Measurements from ENCODE around the gene ZNF263.
"Not testable (repeated sequence)": the region's sequence is repeated elsewhere in the genome, so short reads cannot be mapped to it uniquely, and the experiment has no call there.

The ZNF263 gene

DNA sequence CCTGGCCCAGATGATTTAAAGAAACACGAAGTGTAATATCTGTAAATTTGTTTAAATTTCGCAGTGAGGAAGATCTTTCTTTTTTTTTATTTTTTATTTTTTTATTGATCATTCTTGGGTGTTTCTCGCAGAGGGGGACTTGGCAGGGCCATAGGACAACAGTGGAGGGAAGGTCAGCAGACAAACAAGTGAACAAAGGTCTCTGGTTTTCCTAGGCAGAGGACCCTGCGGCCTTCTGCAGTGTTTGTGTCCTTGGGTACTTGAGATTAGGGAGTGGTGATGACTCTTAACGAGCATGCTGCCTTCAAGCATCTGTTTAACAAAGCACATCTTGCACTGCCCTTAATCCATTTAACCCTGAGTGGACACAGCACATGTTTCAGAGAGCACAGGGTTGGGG lies 12.6 kb upstream of the ZNF263 start:
- DNase-seq = not testable (repeated sequence)

DNA sequence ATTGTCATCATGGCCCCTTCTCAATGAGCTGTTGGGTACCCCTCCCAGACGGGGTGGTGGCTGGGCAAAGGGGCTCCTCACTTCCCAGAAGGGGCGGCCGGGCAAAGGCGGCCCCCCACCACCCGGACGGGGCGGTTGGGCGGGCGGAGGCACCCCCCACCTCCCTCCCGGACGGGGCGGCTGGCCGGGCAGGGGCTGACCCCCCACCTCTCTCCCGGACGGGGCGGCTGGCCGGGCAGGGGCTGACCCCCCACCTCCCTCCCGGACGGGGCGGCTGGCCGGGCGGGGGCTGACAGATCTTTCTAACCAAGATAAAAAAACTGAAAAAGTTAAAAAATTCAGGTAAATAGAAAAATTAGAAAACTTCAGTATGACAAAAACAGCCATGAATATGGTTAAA lies 12.0 kb upstream of the ZNF263 start:
- DNase-seq = not testable (repeated sequence)

DNA sequence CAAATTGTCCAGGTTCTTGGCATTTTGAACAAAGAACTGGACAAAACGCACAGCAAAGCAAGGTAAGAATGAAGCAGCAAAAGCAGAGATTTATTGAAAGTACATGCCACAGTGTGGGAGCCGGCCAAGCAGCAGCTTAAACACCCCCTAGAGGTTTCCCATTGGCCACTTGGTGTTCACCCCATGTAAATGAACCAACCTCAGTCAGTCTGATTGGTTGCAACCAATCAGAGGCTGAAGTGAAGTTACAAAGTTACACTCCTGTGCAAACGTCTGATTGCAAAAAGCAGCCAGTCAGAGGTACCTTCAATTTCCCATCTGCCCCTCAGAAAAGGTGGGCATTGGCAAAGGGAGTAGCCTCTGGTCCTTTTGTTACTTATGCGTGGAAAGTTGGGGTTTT lies 8.8 kb upstream of the ZNF263 start:
- no peak for DNase-seq

DNA sequence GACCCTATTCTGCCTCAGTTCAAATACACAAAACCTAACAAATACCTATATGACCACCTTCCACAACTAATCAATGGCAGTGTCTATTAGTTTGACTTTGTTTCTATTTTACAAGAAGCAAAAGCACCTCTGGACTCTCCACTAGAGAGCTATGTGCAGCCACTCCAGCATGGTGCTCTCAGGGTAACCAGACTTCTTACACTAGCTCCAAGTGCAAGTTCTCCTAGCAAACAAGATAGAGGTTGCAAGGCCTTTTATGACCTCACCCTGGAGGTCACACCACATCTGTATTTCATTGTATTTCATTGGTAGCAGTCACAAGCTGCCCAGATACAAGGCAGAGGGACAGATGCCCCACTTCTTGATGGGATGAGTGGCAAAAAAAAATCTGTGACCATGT lies 8.3 kb upstream of the ZNF263 start:
- no peak for DNase-seq

DNA sequence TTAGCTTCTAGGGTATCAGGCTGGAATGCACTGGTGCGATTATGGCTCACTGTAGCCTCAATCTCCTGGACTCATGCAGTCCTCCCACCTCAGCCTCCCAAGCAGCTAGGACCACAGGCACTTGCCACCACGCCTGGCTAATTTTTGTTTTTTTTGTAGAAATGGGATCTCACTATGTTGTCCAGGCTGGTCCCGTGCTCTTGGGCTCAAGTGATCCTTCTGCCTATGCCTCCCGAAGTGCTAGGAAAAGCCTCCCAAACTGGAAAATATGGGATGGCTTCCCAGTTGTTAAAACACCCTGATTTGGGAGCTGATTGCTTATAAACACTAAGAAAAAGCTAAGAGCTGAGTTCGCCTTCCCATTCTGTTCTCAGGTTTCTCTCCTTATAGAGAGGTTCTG lies 6.6 kb upstream of the ZNF263 start:
- DNase-seq = no peak

DNA sequence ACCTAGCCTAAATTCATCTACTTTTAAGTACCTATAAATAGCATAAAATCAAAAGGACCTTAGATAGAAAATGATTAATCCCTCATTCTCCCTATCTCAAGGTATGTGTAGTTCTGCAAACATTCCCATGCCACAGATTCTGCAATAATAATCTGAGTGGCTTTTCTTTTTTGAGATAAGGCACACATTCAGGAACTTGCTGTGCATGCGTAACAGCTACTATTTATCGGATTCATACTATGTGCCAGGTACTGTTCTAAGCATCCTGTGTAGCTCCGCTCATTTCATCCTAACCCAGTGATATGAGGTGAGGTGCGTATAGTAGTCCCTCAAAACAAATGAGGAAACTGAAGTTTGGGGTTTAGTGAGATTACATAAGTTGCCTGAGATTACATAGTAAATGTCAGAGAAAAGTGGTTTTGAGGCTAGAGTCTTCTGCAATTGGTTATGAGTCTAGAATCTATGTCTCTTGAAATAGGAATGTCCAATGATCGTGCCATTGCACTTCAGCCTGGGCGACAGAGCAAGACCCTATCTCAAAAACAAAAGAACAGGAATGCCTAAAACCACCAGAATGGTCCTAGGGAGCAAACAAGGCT lies 2.0 kb upstream of the ZNF263 start:
- no peak for DNase-seq

DNA sequence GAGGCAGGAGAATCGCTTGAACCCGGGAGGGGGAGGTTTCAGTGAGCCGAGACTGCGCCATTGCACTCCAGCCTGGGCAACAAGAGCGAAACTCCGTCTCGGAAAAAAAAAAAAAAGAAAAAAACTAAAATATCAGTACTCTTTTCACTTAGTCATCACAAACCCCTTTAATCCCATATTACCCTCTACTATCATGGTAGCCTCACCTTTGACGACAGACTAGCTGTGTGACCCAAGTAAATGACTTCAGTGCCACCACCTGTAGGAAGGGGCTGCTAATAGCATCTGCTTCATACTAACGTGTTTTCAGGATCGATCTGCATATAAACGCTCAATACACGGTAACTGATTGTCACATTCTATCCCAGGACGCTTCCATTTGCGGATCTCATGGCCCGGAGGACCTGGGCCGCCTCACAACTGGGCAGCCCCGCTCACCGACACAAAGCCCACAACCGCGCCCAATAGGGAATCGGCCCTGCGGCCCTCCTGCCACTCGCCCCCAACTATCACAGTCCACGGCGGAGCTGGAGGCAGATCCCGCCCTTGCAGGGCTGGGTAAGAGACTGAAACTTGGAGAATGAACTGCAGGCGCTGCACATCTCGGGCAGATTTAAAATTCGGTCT lies 1.1 kb upstream of the ZNF263 start:
- DNase-seq = peak; percentile 53

DNA sequence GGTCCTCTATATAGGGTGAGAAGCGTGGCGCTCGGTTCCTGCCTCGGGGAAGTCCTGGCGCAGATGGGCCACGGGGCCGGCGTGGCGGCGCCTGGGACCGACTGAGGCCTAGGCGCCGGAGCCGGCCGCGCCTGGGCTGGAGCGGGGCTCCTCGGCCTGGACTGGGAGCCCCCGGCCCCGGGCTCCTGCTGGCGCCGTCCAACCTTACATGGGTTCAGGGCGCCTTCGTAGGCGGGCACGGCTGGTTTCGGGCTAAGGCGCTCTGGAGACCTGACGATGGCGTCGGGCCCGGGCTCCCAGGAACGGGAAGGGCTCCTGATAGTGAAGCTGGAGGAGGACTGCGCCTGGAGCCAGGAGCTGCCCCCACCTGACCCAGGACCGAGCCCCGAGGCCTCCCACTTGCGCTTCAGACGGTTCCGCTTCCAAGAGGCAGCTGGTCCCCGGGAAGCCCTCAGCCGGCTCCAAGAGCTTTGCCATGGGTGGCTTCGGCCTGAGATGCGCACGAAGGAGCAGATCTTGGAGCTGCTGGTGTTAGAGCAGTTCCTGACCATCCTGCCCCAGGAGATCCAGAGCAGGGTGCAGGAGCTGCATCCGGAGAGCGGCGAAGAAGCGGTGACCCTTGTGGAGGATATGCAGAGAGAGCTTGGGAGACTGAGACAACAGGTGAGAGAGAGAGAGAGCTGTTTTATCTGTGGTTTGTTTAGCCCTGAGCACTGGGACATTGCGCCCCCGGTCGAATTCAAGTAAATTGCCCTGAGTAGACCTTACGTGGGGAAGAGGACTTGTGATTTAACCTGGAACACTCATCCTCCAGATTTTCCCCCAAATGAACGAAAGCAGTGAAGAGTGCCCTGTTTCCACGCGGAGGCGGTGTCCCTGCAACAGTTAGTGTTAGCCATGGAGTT lies 504 bp downstream of the ZNF263 start:
- DNase-seq = no peak

DNA sequence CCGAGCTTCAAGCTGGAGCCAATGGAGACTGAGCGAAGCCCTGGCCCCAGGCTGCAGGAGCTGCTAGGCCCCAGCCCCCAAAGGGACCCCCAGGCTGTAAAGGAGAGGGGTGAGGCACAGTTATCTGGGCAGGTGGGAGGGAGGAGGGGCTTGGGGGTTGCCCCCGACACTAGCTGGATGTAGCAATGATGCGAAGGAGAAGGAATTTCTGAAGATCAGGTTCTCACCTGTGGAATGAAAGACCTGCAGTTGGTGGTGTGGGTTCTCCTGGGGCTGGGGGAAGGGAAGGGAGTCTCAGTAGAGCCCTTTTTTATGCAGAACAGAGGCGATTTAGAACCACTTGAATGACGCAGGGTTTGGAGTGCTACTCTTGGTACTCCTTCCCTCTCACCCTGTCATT lies 1.8 kb downstream of the ZNF263 start:
- no peak for DNase-seq

DNA sequence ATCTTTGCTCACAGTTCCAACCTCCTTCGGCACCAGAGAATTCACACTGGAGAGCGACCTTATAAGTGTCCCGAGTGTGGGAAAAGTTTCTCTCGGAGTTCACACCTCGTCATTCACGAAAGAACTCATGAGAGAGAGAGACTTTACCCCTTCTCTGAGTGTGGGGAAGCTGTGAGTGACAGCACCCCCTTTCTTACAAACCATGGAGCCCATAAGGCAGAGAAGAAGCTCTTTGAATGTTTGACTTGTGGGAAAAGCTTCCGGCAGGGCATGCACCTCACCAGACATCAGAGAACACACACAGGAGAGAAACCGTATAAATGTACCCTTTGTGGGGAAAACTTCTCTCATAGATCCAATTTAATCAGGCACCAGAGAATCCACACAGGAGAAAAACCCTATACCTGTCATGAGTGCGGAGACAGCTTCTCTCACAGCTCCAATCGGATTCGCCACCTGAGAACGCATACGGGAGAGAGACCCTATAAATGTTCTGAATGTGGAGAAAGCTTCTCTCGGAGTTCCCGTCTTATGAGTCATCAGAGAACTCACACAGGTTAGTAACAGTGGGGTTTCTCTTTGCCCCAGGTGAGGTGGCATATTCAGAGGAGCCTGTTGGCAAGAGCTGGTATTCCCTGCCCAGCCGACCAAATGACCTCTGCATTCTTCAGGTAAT lies 6.8 kb downstream of the ZNF263 start:
- DNase-seq = no peak

DNA sequence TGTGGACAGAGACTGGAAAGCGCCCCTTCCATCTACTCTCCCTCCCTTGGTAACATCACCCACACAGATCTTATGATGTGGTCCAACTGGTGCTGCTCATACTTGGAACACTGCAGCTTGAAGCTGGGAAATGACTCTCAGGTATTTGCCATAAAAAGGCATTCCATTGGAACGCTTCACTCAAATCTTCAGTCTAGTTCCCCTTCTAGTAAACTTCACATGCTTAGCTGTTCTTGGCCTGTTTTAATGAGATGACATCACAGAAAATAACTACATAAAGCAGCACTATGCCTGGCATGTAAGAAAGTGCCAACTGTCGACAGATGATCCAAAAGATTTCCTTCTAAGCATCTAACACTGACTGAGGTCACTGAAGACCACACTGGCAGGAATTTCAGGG lies 9.3 kb downstream of the ZNF263 start:
- no peak for DNase-seq

DNA sequence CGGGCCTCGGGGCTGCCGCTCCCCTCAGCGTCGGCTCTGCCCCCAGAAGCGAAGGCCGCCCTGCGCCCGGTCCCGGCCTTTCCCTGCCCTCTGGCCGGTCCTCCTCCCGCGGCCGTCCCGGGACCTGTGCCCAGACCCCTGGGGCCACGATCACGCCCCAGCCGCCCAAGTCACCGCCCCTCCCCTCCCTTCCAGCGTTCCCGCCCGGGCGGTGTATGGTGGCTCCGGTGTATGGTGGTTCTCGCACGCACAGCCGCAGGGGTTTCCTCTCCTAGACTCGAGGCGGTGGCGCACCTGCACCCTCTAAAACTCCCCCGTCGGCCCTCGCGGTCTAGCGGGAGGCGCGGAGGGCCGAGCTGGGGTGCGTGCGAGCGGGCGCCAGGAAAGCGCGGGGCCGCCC lies 11.9 kb downstream of the ZNF263 start:
- DNase-seq = no peak

DNA sequence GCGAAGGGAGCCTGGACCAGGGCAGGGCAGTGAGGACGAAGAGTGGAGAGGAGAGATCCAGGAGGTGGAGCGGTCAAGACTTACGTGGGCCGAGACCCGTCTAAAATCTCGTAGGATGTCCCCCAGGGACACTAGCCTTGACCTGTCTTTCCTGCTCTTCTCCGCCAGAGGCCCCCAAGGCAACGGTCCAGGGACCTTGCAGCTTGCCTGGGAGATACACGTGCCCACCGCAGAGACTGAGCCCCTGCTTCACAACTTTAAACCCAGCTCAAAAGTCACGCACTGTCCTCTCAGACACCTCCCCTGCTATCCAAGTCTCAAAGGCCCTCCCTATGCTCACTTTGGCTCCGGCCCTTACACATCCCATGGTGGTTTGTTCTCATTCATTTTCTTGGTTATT lies 12.5 kb downstream of the ZNF263 start:
- DNase-seq = no peak

DNA sequence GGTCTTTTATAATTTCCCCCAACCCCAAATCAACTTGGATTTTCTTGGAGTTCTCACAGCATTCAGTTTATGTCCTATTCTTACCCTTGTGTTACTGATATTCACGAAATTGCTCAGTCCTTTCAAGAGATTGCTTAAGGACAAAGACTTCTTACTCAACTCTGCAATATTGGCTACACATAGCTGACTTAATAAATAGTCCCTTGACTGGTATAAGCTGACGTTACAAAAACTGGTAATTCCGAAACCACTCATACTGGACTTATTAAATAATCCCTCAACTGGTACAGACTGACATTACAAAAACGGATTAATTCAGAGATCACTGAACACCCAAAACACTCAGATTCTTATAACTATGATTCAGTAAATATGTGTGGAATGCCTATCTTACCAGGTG lies 21.1 kb downstream of the ZNF263 start:
- no peak for DNase-seq

DNA sequence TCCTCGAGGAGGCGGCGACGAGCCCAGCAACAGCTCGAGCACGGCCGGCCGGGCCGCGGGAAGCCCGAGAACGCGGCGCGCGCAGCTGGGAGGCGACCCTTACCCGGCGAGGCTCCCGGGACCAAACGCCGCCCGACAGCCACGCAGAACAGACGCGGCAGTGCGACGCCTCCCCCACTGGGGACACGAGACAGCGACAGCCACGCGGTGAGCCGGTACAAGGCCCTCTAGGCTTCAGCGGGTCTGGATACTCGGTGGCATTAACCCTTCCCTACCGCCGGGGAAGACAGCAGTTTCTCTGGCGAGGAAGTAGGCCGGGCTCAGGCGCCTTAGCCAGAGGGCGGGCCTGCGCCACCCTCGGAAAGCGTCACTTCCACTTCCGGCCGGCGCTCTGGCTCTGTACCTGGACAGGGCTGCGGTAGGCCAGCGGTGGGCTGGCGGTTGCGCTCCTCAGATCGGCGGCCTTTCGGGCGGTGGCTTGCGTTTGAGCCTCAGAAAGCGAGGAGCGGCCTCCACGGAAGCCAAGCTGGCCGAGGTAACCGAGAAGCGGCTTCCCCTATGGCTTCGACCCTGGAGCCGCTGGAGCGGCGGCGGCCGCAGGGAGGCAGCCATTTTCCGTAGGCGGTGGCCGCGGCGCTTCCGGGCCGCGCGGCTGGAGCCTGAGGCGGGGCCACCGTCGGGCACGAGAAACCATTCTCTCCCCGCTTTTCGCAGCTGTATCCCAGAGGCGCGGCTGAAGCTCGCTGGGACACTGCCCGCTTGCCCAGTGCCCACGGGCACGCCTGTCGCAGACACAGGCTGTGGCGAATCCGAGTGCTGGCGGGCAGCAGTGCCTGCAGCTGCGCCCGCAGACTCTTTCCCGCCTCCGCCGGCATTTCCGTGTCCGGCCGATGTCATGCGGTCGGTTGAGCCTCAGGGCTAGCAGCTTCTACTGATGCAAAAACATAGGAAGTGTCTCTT lies 22.1 kb downstream of the ZNF263 start, which contains the start of the genes TIGD7 and ZNF75A:
Gene TIGD7, minus strand, starts transcription at position 322 of the 960 bp plus-strand sequence. CDS start 4,816 bp downstream, outside the sequence.
Gene ZNF75A, plus strand, starts transcription at position 389 of the 960 bp plus-strand sequence. CDS start 2,932 bp downstream, outside the sequence.
- DNase-seq = peak; percentile 83

DNA sequence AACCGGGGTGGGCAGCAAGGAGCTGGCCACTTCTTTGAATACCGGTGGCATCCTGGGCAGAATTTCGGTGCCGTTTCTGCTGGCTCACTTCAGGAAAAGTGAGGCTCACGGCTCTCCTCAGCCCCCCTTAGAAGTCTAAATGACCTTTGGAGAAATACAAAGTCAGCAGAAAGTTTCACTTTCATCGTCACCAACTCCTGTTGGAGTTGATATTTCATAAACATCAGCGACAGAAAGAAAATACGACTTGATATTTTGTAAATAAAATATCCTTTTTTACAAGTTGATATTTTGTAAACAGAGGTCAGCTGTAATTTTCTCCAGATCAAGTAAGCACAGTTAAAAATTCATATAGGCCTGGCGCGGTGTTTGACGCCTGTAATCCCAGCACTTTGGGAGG lies 22.8 kb downstream of the ZNF263 start:
- no peak for DNase-seq

DNA sequence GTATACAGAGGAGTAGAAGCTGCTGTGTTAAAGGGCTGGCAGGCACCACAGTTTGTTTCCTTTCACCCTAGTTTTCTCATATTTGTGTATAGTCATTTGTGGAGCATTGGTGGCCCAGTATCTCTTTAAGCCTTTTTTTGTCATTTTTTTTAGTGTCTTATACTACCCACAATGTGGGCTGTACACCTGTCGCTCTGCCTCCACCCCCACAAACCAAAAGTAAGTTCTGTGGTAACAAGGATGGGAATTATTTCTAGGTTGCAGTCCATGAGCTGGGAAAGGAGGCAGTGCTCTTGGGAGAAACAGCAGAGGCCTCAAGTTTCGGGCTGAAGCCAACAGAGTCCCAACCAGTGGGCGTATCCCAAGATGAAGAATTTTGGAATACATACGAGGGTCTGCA lies 28.2 kb downstream of the ZNF263 start:
- DNase-seq = no peak

DNA sequence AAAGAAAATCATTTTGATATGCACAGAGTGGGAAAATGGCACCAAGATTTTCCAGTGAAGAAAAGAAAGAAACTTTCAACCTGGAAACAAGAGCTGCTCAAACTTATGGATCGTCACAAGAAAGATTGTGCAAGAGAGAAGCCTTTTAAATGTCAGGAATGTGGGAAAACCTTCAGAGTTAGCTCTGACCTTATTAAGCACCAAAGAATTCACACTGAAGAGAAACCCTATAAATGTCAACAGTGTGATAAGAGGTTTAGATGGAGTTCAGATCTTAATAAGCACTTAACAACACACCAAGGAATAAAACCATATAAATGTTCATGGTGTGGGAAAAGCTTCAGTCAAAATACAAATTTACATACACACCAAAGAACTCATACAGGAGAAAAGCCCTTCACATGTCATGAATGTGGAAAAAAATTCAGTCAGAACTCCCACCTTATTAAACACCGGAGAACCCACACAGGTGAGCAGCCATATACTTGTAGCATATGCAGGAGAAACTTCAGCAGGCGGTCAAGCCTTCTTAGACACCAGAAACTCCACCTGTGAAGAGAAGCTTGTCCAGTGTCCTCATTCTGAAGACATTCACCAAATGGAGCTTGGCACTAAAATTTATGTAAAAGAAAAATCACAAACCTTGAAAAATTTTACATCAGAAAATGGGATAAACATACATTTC lies 34.2 kb downstream of the ZNF263 start:
- no peak for DNase-seq

DNA sequence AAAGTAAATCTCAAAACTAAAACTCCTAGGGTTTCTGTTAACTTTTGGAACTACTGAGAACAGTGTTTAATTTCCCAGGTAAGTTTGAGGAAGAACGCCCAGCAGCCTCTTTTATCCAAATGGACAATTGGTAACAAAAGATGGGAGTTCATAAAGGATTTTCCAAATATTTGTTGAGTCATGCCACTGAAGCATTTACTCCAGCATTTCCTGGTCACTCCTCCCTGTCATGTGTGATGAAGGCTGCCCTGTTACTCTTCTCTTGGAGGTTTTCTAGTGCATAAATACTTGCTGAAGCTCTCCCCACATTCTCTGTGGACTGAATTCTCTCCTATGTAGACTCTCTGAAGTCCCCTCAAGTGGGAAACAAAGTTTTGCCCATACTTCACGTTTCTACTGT lies 38.5 kb downstream of the ZNF263 start:
- DNase-seq = no peak

DNA sequence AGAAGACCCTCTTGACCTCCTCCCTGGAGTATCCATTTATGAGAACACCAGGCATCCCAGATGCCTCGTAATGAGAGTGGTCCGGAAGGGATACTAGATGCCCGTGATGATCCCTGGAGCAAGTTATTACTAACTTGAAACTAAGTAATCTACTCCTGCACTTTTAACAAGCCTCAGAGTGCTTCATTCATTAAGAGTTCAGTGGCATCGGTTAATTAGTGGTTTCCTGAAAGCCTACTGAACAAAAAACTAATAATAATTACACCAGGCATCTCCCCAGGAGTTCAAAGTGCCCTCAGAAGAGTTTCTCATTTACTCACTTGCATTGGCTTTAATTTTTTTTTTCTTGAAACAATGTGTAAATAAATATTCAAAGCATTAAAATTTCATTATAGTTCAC lies 44.2 kb downstream of the ZNF263 start:
- DNase-seq = no peak

DNA sequence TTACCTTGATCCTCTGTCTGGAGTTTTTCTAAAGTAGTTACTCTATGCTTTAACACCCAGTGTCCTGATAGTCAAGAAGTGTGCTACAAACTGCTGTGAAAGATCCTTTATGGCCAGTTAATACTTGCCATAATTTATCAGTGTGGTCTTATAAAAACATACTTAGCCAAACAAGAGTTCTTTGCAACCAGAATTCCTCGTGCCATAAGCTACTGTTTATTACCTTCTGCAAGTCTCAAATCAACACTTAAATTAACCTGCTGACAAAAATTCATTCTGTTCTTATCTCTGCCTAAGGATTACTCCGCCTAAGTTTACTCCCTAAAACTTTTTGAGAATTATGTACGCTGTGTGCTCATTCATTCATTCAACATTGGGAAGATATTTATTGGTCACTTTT lies 44.8 kb downstream of the ZNF263 start:
- no peak for DNase-seq

Data from NCI-H446 treated with DMSO at 0.1 percent for 48 hours (cell line).